Suprapubic skin (tissue), 4 donors: ENCODE data around the gene MLLT10. TPM values are rescaled to one million over a fixed set of nuclear protein-coding genes. Genes with fewer than 3 reads are reported as not detected.

Experiments
- DNase-seq, 2 donors: peaks; one replicate each; pipeline ENCODE4 v3.0.0-alpha.2; 2019; ENCODE audit warnings: low spot score in 2 of 2
- H3K27ac ChIP-seq: fragments of 200-600 bp; sonication (generic); one replicate; pipeline ENCODE4 v1.5.1; 2019
- H3K27me3 ChIP-seq: fragments of 200-600 bp; sonication (generic); one replicate; pipeline ENCODE4 v1.5.1; 2019
- H3K36me3 ChIP-seq: fragments of 200-600 bp; sonication (generic); one replicate; pipeline ENCODE4 v1.5.1; 2019
- H3K4me1 ChIP-seq: fragments of 200-600 bp; sonication (generic); one replicate; pipeline ENCODE4 v1.5.1; 2019
- H3K4me3 ChIP-seq: fragments of 200-600 bp; sonication (generic); one replicate; pipeline ENCODE4 v1.5.1; 2019; ENCODE audit warnings: mild to moderate bottlenecking
- H3K9me3 ChIP-seq: fragments of 200-600 bp; sonication (generic); one replicate; pipeline ENCODE4 v1.5.1; 2019
- CTCF ChIP-seq, 2 donors: fragments of 200-600 bp in 1 of 2; fragments of 450-650 bp in 1 of 2; sonication (generic) in 1 of 2; IDR thresholded peaks; one replicate each; pipeline ENCODE4 v1.5.1; 2016 to 2019; ENCODE audit warnings: antibody characterized with exemption in 2 of 2, mild to moderate bottlenecking in 1 of 2, moderate library complexity in 1 of 2
- EP300 ChIP-seq: sonication (generic); formaldehyde crosslinking; IDR thresholded peaks from one replicate; pipeline ENCODE4 v1.6.1; 2017; ENCODE audit warnings: antibody characterized with exemption
- POLR2A ChIP-seq, 2 donors: fragments of 450-650 bp; IDR thresholded peaks; one replicate each; pipeline ENCODE4 v1.6.1; 2017; ENCODE audit warnings: antibody characterized with exemption in 2 of 2, mild to moderate bottlenecking in 2 of 2, moderate library complexity in 2 of 2
- POLR2AphosphoS5 ChIP-seq, 3 donors: sonication (generic); formaldehyde crosslinking; IDR thresholded peaks; one replicate each; pipeline ENCODE4 v1.6.1; 2017; ENCODE audit warnings: antibody characterized with exemption in 3 of 3
- WGBS: methylation state at CpG from one replicate; pipeline ENCODE4 v1.1.5; 2018; 5-methylcytosine and 5-hydroxymethylcytosine counted together
- total RNA-seq, 4 donors: library from RNA; depleted of rRNA; stranded (reverse); fragments of >200 nt; gene quantifications; one replicate each; pipeline ENCODE4 v1.1.0, GENCODE V29; 2016

Gene MLLT10
- total RNA-seq, 4 donors from 2014 or later = 58.0 to 97.8 (median 64.4) TPM

- no peaks in the 10 kb centered on the region for H3K9me3 ChIP-seq
- H3K27ac ChIP-seq = no peak overlapping the region
- no peak for TF ChIP-seq POLR2A (IDR thresholded peaks at IDR 0.05)
- no peak for TF ChIP-seq EP300
- no peak for TF ChIP-seq CTCF (IDR thresholded peaks at IDR 0.05)
- no peak for TF ChIP-seq POLR2AphosphoS5 (IDR thresholded peaks at IDR 0.05)
- no peaks in the 10 kb centered on the region for H3K27me3 ChIP-seq
- no peak overlapping the region for H3K4me3 ChIP-seq
- H3K36me3 ChIP-seq = no peaks in the 10 kb centered on the region
- no peak for DNase-seq
- 62% methylated on average over 4 of the region's 4 CpGs for WGBS
- peaks cover 67% of the 10 kb centered on the region for H3K4me1 ChIP-seq
These were observed 12.1 kb upstream of the MLLT10 start for GRCh38 chr10:21521751-21522533.

- Histone ChIP-seq H3K9me3 (no peaks in the 10 kb centered on the region), H3K27me3 (no peaks in the 10 kb centered on the region), H3K4me1 (peaks cover 63% of the 10 kb centered on the region), H3K36me3 (no peaks in the 10 kb centered on the region), H3K27ac (peak overlapping the region; percentile 98), H3K4me3 (no peak overlapping the region)
- DNase-seq = no peak
- TF ChIP-seq EP300 (no peak), POLR2AphosphoS5 (IDR thresholded peaks at IDR 0.05) (no peak), POLR2A (IDR thresholded peaks at IDR 0.05) (no peak), CTCF (IDR thresholded peaks at IDR 0.05) (no peak)
- WGBS = 50% methylated on average over 1 of the region's 1 CpG
These were observed 11.2 kb upstream of the MLLT10 start for GRCh38 chr10:21522631-21523406.

- H3K27me3 ChIP-seq = no peaks in the 10 kb centered on the region
- DNase-seq = no peak
- H3K9me3 ChIP-seq = no peaks in the 10 kb centered on the region
- H3K27ac ChIP-seq = peak overlapping the region; percentile 98
- WGBS = 36% methylated on average over 3 of the region's 3 CpGs
- TF ChIP-seq POLR2AphosphoS5 (IDR thresholded peaks at IDR 0.05) (no peak), POLR2A (IDR thresholded peaks at IDR 0.05) (no peak), EP300 (no peak), CTCF (IDR thresholded peaks at IDR 0.05) (no peak)
- H3K4me1 ChIP-seq = peaks cover 56% of the 10 kb centered on the region
- no peaks in the 10 kb centered on the region for H3K36me3 ChIP-seq
- H3K4me3 ChIP-seq = no peak overlapping the region
These were observed 10.4 kb upstream of the MLLT10 start for GRCh38 chr10:21523557-21524008.

- TF ChIP-seq EP300 (no peak), POLR2AphosphoS5 (IDR thresholded peaks at IDR 0.05) (no peak), POLR2A (IDR thresholded peaks at IDR 0.05) (no peak), CTCF (IDR thresholded peaks at IDR 0.05) (no peak)
- Histone ChIP-seq H3K9me3 (no peaks in the 10 kb centered on the region), H3K27ac (peak overlapping the region; percentile 98), H3K4me1 (peaks cover 50% of the 10 kb centered on the region), H3K4me3 (peak overlapping the region; percentile 67), H3K27me3 (no peaks in the 10 kb centered on the region), H3K36me3 (no peaks in the 10 kb centered on the region)
- DNase-seq = no peak
- 31% methylated on average over 7 of the region's 7 CpGs for WGBS
These were observed 9.9 kb upstream of the MLLT10 start for GRCh38 chr10:21524131-21524525.
